ENCODE data around the gene DLGAP4.
"Not testable (repeated sequence)": the region's sequence is repeated elsewhere in the genome, so short reads cannot be mapped to it uniquely, and the experiment has no call there.

The DLGAP4 gene

DNA sequence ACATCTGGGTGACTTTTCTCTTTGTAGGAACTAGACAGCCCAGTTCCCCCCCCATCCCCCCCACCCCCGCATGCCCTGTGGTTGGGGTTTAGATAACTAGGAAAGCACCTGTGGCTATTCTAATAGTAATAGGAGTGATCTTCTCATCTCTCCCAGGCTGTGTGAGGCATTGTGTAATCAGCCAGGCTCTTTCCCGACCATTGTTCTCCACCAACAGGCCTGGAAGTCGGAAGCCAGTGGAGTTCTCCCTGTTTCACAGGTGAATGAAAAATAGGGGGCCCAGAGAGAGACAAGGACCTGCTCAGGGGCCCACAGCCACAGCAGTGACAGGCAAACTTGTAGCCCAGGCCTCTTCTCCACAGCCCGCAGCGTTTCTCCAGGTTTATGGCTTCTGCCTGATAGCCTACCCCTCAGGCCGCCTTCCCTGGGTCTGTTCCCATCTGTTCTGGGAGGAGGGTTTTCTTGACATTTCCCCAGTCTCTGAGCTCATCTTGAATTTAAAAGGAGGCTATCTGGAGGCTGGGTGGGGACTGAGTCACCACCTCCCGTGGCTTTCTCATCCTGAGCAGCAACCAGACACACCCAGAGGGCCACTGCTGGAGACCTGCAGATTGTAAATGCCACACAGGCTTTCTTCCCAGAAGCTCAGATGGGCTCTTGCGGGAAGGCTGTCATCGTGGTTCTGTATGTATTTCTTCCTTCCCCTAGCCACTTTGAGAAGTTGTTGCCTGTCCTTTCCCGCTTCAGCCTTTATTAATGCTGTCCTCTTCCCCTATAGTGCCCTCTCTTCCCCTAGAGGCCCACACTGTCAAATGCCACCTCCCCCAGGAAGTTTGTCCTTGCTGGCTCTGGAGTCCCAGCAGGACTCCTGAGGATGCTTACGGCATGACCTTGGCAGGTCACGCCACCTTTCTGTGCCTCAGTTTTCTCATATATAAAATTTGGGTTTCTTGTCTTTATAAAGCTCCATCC, 159.3 kb downstream of the DLGAP4 start:
- CTCF ChIA-PET, result interaction anchor here (0.9 to 1.9 kb wide), 5 partner anchors 15 to 343 kb away, joined by 3 to 7 read pairs (median 3); no protein-coding TSS in a partner anchor
- Mint-ChIP-seq H3K27me3 (peaks cover 10% of the 10 kb centered on the region), H3K4me1 (peaks cover 81% of the 10 kb centered on the region), H3K4me3 (peak overlapping the region; percentile 37), H3K9me3 (no peaks in the 10 kb centered on the region), H3K36me3 (peaks cover 7% of the 10 kb centered on the region), H3K27ac (peak overlapping the region; percentile 73)
- DNase-seq, result peak; percentile 57

GRCh38 chr20:36466089-36466488, 159.9 kb downstream of the DLGAP4 start:
- H3K36me3 Mint-ChIP-seq, result peaks cover 8% of the 10 kb centered on the region
- CTCF ChIA-PET, result interaction anchor here (0.6 to 1.9 kb wide), 6 partner anchors 14 to 343 kb away, joined by 3 to 7 read pairs (median 3); no protein-coding TSS in a partner anchor
- H3K4me3 Mint-ChIP-seq, result peak overlapping the region; percentile 37
- no peaks in the 10 kb centered on the region for H3K9me3 Mint-ChIP-seq
- peak overlapping the region; percentile 73 for H3K27ac Mint-ChIP-seq
- peaks cover 80% of the 10 kb centered on the region for H3K4me1 Mint-ChIP-seq
- no peak for DNase-seq
- peaks cover 10% of the 10 kb centered on the region for H3K27me3 Mint-ChIP-seq

DNA sequence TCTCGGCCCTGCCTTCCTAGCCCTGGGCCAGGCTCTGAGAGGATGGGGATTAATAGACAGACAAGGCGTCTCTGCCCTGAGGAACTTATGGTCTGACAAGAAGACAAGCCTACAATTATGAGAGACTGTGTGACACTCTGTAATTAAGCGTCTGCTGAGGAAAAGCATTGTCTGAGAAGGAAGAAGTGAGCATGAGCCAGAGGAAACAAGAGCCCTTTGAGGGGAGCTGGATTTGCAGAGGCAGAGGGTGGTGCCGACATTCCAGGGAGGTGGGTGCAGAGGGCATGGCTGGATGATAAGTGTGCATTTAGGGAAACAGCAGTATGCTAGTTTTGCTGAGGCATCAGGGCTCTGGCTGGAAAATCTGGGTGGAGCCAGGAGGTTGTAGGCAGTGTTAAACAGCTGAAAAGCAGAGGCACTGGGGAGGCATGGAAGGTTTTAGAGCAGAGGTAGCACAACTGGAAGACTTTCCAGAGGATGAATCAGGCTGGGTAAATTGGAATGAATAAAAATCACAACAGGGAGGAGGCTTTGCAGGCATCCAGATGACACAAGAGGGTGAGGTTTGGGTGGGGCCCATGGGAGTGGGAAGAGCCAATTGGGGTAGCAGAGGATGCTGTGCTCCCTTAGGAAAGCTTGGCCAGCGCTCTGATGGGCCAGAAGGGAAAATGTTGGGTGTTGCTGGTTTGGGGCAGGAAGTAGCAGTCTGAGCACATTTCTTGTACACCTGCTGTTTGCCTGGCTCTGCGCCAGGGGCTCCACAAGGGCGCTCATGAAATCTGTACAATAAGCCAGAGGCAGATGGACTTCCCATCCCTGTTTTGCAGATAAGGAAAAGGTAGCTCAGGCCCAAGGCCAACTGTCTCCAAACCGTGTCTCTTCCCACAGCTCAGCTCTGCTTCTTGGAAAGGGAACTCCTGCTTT, 161.2 kb downstream of the DLGAP4 start:
- peak overlapping the region; percentile 73 for H3K27ac Mint-ChIP-seq
- DNase-seq, result peak; percentile 63

DNA sequence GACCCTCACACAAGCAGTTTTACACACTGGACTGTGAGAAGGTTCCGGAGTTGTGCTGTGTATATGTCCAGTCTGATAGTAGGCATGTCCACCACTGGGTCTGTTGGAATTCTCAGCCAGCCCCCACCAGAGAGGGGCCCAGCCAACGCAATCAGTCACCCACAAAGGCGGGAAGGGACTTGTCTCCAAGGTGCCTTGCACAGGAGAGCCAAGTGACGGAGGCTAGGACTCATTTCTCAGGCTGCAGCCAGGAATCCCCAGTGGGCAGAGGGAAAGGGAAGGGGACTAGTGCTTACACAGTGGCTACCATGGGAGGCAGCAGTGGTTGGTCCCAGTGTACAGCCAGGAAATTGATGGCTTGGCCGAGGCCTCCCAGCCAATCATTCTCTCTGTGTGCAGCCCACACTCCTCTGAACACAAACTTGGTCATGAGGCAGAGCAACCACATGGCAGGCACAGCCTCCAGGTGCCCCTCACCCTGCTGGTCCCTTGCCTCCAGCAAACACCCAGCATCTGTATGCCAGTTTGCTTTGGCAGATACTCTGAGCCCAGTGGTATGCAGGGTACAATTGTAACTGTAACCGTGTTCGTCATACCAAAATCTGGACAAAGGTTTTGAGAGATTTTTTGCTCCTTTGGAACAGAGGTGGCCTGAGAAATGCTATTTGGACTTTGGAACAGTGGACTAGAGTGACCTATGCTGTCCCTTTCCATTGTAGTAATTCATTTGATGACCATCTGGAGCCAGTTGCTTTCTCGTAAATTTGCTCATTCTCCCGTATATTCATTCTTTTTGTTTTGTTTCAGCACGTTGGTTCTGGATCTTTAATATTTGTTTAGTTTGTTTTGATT, 162.2 kb downstream of the DLGAP4 start:
- Mint-ChIP-seq H3K4me3 (no peak overlapping the region), H3K4me1 (peaks cover 85% of the 10 kb centered on the region), H3K9me3 (no peaks in the 10 kb centered on the region), H3K36me3 (peaks cover 8% of the 10 kb centered on the region), H3K27ac (peak overlapping the region; percentile 73), H3K27me3 (no peaks in the 10 kb centered on the region)
- no peak for DNase-seq
- CTCF ChIA-PET, result interaction anchor here (0.6 to 1.4 kb wide), 3 partner anchors 24 to 372 kb away, joined by 3 to 6 read pairs (median 4); no protein-coding TSS in a partner anchor

More for the DNA sequence above, 161.2 kb downstream of the DLGAP4 start:
- Mint-ChIP-seq H3K36me3 (peaks cover 8% of the 10 kb centered on the region), H3K9me3 (no peaks in the 10 kb centered on the region), H3K4me1 (peaks cover 85% of the 10 kb centered on the region), H3K27me3 (peaks cover 7% of the 10 kb centered on the region), H3K4me3 (peak overlapping the region; percentile 29)
- CTCF ChIA-PET, result interaction anchor here (0.6 to 1.9 kb wide), 5 partner anchors 13 to 371 kb away, joined by 3 to 7 read pairs (median 4); no protein-coding TSS in a partner anchor

- Mint-ChIP-seq H3K9me3 (no peaks in the 10 kb centered on the region), H3K4me3 (no peak overlapping the region), H3K36me3 (peaks cover 8% of the 10 kb centered on the region), H3K4me1 (peaks cover 85% of the 10 kb centered on the region), H3K27me3 (no peaks in the 10 kb centered on the region), H3K27ac (no peak overlapping the region)
- CTCF ChIA-PET, result no interaction called here
- no peak for DNase-seq
These were observed 163.8 kb downstream of the DLGAP4 start for GRCh38 chr20:36469973-36470372.

DNA sequence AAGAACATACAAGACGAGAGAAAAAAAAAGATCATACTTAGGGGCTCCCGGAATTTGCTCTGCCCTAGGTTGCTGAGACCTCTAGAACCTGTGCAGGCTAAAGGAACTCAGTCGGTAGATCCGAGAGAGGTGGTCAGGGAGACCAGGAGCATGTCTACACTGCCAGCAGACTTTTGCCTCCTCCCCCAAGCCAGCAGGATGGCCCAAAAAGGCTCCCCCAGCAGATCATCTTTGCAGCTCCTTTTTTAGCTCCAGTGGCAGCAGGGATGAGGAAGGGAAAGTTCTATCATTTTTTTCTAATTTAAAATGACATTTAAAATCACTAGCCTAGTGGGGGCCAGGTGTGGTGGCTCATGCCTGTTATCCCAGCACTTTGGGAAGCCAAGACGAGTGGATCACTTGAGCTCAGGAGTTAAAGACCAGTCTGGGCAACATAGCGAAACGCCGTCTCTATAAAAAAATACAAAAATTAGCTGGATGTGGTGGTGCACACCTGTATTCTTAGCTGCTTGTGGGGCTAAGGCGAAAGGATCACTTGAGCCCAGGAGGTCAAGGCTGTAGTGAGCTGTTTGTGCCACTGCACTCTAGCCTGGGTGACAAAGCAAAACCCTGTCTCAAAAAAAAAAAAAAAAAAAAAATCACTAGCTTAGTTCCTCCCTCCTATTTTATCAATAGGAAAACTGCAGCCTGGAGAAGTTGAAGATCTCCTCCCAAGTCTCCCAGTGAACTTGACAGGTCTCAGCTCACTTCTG, 165.9 kb downstream of the DLGAP4 start:
- DNase-seq, result no peak
- peaks cover 65% of the 10 kb centered on the region for H3K4me1 Mint-ChIP-seq
- CTCF ChIA-PET, result interaction anchor here (1.0 kb wide), 1 partner anchor 21 kb away, joined by 3 read pairs; no protein-coding TSS in a partner anchor
- H3K36me3 Mint-ChIP-seq, result peaks cover 8% of the 10 kb centered on the region
- no peaks in the 10 kb centered on the region for H3K9me3 Mint-ChIP-seq
- H3K4me3 Mint-ChIP-seq, result peak overlapping the region; percentile 70
- peak overlapping the region; percentile 92 for H3K27ac Mint-ChIP-seq
- H3K27me3 Mint-ChIP-seq, result no peaks in the 10 kb centered on the region

DNA sequence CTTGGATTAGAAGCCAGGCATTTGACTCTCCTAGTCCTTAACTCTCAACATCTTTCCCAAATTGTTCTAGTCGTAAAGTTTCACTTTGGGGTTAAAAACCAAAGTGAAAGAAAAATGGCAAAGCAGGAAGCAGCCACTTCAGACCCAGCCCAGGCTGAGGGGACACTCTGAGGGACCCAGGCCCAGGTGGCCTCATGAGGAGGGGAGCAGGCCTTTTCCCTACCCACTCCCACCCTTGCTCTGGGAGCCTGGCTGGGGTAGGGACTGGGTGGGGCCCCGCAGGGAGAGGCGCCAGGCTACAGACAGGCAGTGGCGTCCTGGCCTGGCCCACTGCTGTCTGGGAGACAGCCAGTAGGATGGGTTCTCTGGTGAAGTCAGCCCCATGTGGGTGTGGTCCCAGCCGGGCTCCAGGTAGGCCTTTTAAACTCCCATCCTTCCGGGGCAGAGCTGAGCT, 166.5 kb downstream of the DLGAP4 start:
- H3K36me3 Mint-ChIP-seq, result peaks cover 4% of the 10 kb centered on the region
- peak overlapping the region; percentile 70 for H3K4me3 Mint-ChIP-seq
- CTCF ChIA-PET, result interaction anchor here (0.7 to 1.0 kb wide), 2 partner anchors 10 to 34 kb away, joined by 3 read pairs; no protein-coding TSS in a partner anchor
- H3K27me3 Mint-ChIP-seq, result no peaks in the 10 kb centered on the region
- peaks cover 59% of the 10 kb centered on the region for H3K4me1 Mint-ChIP-seq
- DNase-seq, result peak; percentile 60
- H3K9me3 Mint-ChIP-seq, result no peaks in the 10 kb centered on the region
- peak overlapping the region; percentile 92 for H3K27ac Mint-ChIP-seq

GRCh38 chr20:36473164-36473563, 167.0 kb downstream of the DLGAP4 start:
- Mint-ChIP-seq H3K9me3 (no peaks in the 10 kb centered on the region), H3K27me3 (no peaks in the 10 kb centered on the region), H3K36me3 (peaks cover 4% of the 10 kb centered on the region), H3K4me3 (peak overlapping the region; percentile 70), H3K4me1 (peaks cover 54% of the 10 kb centered on the region), H3K27ac (peak overlapping the region; percentile 92)
- DNase-seq, result no peak
- CTCF ChIA-PET, result interaction anchor here (0.7 to 1.0 kb wide), 2 partner anchors 9 to 33 kb away, joined by 3 read pairs; no protein-coding TSS in a partner anchor

- Mint-ChIP-seq H3K27ac (no peak overlapping the region), H3K9me3 (no peaks in the 10 kb centered on the region), H3K36me3 (peaks cover 1% of the 10 kb centered on the region), H3K27me3 (no peaks in the 10 kb centered on the region), H3K4me3 (no peak overlapping the region), H3K4me1 (peaks cover 48% of the 10 kb centered on the region)
- CTCF ChIA-PET, result no interaction called here
- DNase-seq, result no peak
These were observed 168.4 kb downstream of the DLGAP4 start for GRCh38 chr20:36474563-36474962.

DNA sequence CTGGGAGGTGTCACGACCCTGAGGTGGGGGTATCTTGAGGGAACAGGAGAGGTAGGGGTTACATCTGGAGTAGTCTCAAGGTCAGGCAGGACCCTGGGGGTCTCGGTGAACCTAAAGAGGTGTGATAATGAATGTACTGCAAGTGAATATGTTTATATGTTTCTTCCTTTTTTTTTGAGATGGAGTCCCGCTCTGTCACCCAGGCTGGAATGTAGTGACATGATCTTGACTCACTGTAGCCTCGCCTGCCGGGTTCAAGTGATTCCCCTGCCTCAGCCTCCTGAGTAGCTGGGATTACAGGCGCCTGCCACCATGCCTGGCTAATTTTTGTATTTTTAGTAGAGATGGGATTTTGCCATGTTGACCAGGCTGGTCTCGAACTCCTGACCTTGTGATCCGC, 168.9 kb downstream of the DLGAP4 start:
- H3K27me3 Mint-ChIP-seq, H3K36me3 Mint-ChIP-seq, CTCF ChIA-PET, H3K4me3 Mint-ChIP-seq, DNase-seq, H3K27ac Mint-ChIP-seq, H3K9me3 Mint-ChIP-seq: not testable (repeated sequence)
- H3K4me1 Mint-ChIP-seq, result peaks cover 46% of the 10 kb centered on the region

- H3K9me3 Mint-ChIP-seq, result no peaks in the 10 kb centered on the region
- no peak overlapping the region for H3K4me3 Mint-ChIP-seq
These were observed 171.3 kb downstream of the DLGAP4 start for GRCh38 chr20:36477475-36477874.

DNA sequence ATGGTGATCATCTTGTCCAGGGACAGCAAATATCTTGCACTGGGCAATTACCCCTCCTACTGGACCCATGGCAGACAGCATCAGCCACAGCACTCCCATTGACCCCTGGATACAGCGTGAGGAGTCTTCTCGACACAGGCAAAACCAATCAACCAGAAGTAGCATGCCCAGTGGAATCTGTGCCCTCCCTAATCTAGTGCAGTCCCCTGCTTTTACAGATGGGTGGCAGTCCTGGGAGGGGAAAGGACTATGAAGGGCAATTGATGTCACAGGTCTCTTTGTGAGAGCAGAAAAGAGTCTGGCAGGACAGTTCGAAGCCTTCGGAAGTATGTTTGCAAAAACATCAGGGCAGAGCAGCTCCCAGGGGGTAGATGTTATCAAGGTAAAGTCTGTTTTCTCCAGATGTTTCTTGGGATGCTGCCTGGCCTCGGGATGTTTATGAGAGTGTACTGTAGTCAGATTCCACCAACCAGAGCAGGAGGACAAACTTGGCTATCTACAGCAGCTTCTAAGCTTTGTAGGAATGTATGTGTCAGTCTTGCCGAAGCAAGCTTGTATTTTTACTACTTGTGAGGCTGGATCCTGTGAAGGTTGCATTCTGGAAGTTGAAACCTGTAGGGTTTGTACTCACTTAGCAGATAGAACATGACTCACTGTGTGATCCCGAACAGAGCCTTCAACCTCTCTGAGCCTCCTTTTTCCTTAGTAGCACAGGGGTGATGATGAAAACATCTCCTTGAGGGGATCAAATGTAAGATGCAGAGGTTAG, 172.2 kb downstream of the DLGAP4 start:
- Mint-ChIP-seq H3K9me3 (no peaks in the 10 kb centered on the region), H3K36me3 (peaks cover 1% of the 10 kb centered on the region), H3K27me3 (no peaks in the 10 kb centered on the region), H3K4me1 (peaks cover 25% of the 10 kb centered on the region), H3K4me3 (no peak overlapping the region), H3K27ac (no peak overlapping the region)
- no peak for DNase-seq
- CTCF ChIA-PET, result interaction anchor here (0.7 kb wide), 1 partner anchor 43 kb away, joined by 3 read pairs; no protein-coding TSS in a partner anchor

More at GRCh38 chr20:36477475-36477874, 171.3 kb downstream of the DLGAP4 start:
- Mint-ChIP-seq H3K27me3 (no peaks in the 10 kb centered on the region), H3K27ac (no peak overlapping the region), H3K4me1 (peaks cover 33% of the 10 kb centered on the region), H3K36me3 (peaks cover 1% of the 10 kb centered on the region)
- CTCF ChIA-PET, result interaction anchor here (0.7 kb wide), 2 partner anchors 13 to 44 kb away, joined by 3 to 4 read pairs; no protein-coding TSS in a partner anchor
- no peak for DNase-seq

Measured in activated naive CD4-positive, alpha-beta T cell treated with anti-CD3 and anti-CD28 coated beads, Interleukin-2, amount 10 ng/mL, durations not matched to agents 7 days and 5 days (primary cell).